HG02852 (cell line): ENCODE data around the gene ABHD10.
A peak's percentile ranks its signal among the peaks of the same experiment; 100 is the strongest.
"Not testable (repeated sequence)": the region's sequence is repeated elsewhere in the genome, so short reads cannot be mapped to it uniquely, and the experiment has no call there.

Experiments used
- ATAC-seq: cut with Tn5 transposase; IDR thresholded peaks from one replicate; pipeline ENCODE4 v1.9.1; 2021; ENCODE audit warnings: mild to moderate bottlenecking, moderate library complexity; ENCODE audit not compliant: unreplicated experiment

The ABHD10 gene

GRCh38 chr3:112020674-112021085 lies 41.9 kb downstream of the ABHD10 start:
- no peak for ATAC-seq

- no peak for ATAC-seq
Measured at GRCh38 chr3:112027142-112027541, 48.3 kb downstream of the ABHD10 start.

- ATAC-seq, result no peak
Measured at GRCh38 chr3:112027826-112028225, 49.0 kb downstream of the ABHD10 start.

DNA sequence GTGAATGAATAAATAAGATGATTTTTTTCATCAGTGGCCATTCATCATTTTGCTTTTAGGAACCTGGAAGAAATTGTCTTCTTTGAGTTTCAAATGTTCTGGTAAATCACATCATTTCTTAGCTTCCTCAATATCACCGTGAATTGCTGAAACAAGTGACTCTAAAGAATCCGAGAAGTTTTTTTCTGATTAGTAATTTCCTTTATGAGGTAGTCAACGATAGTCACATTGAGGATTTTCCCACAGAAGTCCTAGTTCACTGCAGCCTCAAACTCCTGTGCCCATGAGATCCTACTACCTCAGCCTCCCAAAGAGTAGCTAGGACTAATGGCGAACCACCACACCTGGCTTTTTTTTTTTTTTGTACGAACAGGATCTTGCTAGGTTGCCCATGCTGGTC lies 52.1 kb downstream of the ABHD10 start:
- ATAC-seq, result no peak

DNA sequence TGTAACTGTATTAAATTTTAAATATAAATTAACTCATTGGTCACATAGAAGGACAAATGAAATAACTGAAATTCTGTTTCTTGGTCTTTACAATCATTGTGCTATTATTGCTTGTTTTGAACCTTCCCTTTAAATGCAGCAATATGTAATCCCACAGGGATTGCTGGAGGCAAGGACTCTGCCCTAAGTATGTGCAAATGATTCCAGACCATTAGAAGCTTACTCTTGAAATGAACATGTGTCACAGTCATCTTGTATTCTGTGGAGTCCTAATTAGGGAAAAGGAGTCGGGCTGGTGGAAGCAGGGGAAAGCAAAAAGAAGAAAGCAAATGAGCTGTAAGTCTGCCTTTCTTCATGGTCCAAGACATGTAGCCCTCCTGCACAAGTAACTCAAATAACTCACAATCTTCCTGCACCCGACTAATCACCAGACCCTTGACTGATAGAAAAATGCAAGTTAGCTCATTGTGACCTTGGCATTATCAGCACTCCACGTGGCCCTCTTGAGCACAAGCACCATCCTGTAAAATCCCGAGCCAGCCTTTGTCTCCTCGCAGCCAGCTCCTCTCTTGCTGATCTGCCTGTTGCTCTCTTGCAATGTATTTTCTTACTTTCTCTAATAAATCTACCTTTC lies 53.4 kb downstream of the ABHD10 start:
- ATAC-seq, result no peak

DNA sequence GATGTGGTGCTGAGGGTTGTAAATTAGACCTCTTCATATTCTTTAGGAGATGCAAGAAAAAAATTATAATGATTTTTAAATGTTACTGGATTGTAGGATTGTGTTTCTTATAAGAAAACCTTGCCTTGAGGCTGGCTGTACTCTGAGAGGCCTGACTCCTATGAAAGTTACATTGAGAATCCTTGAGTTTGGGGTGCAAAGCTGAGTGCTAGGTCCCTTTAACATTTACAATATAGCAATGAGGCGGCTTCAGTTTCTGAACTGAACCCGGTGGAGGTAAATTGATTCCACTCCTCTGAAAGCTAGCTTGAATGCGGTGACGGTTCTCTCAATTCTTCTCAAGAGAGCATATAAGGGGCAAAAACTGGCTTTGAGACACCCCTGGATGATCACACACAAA lies 55.6 kb downstream of the ABHD10 start, which contains the start of gene TMPRSS7:
TMPRSS7 (plus strand) TSS at position 301 of the 400 bp plus-strand sequence. CDS start 110 bp downstream, outside the sequence.
- ATAC-seq, result no peak

DNA sequence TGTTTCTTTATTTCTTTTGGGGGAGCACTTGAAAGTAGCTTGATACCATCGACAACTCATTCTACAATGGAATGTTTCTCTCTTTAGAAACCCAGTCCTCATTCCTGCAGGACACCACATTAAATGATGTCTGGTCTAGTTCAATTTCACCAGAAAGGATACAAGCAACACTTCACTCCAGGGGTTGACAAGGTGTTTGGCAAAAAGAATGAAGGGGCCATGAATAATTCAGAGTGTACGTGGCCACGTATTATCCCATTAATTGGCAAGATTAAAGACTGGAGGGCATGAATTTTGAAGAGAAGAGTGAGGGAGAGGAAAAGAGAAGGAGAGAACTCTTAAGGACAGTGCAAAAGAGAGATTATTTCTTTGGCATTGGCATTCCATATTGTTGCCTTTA lies 56.4 kb downstream of the ABHD10 start:
- ATAC-seq, result no peak

DNA sequence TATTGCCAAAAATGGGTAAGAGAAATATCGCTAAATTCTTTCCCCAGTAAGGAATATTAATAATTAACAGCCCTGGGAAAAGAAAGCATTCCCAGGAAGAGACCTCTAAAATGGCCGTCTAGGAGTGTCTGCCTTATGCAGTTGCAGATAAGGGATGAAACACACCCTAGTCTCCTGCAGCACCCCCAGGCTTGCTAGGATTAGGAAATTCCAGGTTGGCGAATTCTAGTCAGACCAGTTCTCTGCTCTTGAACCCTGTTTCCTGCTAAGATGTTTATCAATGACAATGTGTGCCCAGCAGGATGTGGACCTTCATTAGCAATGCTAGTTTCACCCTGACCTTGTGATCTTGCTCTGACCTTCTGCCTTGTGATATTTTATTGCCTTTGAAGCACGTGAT lies 58.4 kb downstream of the ABHD10 start:
- not testable (repeated sequence) for ATAC-seq

DNA sequence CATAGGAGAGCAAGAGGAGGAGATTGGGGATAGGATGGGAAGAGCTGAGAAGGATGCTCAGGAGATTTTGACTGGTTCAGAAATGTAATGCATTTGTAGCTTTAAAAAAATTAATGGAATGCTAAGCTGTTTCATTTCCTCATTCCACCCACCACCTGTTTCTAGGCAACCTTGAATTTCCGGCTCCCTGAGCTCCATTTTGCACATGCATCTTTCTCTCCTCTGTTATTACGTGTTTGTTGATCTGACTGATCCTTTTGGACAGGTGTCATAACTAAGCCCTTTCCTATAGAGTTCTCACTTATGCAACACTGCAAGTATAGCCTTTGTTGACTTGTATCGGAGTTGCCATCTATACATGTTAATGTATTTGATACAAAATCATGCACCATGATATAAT lies 60.0 kb downstream of the ABHD10 start:
- peak; percentile 53 for ATAC-seq

GRCh38 chr3:112041321-112041720 lies 62.5 kb downstream of the ABHD10 start:
- ATAC-seq, result no peak

GRCh38 chr3:112042842-112043280 lies 64.0 kb downstream of the ABHD10 start:
- no peak for ATAC-seq
